ENCODE measurements around the gene PLEKHH1.
"Not testable (repeated sequence)": the region's sequence is repeated elsewhere in the genome, so short reads cannot be mapped to it uniquely, and the experiment has no call there.

The PLEKHH1 gene

DNA sequence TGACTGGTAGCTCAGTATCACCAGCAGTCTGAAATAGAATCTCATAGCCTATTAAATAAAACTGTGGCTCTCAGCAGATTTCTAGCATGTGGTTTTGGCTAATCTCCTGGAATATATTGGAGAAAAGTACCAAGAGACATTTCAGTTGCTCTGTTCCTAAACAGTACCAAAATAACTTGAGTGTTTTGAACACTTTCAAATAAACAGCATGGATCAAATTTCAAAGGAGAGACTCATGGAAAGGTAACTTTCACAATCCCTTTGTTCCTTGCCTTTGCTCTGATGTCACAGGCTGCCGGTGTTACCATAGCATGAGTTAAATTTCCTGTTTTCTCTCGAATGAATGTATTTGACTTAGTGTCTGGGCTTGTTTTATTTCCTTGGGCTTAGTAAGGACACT, 90.0 kb downstream of the PLEKHH1 start:
- Histone ChIP-seq H3K9me3 (ENCODE audit: low read length) (peaks cover 6% of the 10 kb centered on the region), H3K4me3 (ENCODE audit: low read length) (no peak overlapping the region), H3K36me3 (ENCODE audit: insufficient read depth, low read length) (no peaks in the 10 kb centered on the region), H2AFZ (ENCODE audit: low read depth, low read length) (no peak overlapping the region), H3K27me3 (ENCODE audit: insufficient read depth, low read length) (no peaks in the 10 kb centered on the region), H3K4me1 (ENCODE audit: insufficient read depth, low read length) (peaks cover 15% of the 10 kb centered on the region)

DNA sequence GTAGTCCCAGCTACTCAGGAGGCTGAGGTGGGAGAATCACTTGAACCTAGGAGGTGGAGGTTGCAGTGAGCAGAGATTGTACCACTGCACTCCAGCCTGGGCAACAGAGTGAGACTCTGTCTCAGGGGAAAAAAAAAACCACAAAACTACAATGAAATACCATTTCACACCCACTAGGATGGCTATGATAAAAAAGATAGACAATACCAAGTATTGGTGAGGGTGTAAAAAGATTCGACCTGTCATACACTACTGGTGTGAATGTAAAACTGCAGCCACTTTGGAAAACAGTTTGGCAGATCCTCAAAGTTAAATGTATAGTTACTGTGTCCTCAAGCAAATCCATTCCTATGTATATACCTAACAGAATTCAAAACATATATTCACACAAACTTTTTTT, 93.0 kb downstream of the PLEKHH1 start:
- H3K27me3 ChIP-seq (ENCODE audit: insufficient read depth, low read length); H3K9me3 ChIP-seq (ENCODE audit: low read length); H3K4me1 ChIP-seq (ENCODE audit: insufficient read depth, low read length); H3K36me3 ChIP-seq (ENCODE audit: insufficient read depth, low read length); H2AFZ ChIP-seq (ENCODE audit: low read depth, low read length); H3K4me3 ChIP-seq (ENCODE audit: low read length): not testable (repeated sequence)

DNA sequence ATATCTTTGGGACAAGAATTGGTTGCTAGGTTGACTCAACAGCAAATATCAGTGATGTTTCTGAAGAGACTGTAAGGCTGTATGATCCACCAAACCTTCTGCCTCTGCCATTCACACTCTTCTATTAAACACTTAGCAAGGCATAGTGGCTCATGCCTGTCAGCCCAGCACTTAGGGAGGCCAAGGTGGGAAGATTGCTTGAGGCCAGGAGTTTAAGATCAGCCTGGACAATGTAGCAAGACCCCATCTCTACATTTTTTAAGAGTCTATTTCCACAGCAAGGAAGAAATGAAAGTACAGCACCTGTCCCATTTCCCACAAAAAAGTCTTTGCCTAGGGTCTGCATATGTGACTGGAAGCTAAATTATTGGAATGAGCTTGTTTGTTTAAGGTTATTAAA, 94.4 kb downstream of the PLEKHH1 start:
- H3K36me3 ChIP-seq (ENCODE audit: insufficient read depth, low read length), result no peaks in the 10 kb centered on the region
- no peaks in the 10 kb centered on the region for H3K27me3 ChIP-seq (ENCODE audit: insufficient read depth, low read length)
- H3K4me3 ChIP-seq (ENCODE audit: low read length), result no peak overlapping the region
- H3K4me1 ChIP-seq (ENCODE audit: insufficient read depth, low read length), result peaks cover 3% of the 10 kb centered on the region
- peaks cover 6% of the 10 kb centered on the region for H3K9me3 ChIP-seq (ENCODE audit: low read length)
- no peak overlapping the region for H2AFZ ChIP-seq (ENCODE audit: low read depth, low read length)

DNA sequence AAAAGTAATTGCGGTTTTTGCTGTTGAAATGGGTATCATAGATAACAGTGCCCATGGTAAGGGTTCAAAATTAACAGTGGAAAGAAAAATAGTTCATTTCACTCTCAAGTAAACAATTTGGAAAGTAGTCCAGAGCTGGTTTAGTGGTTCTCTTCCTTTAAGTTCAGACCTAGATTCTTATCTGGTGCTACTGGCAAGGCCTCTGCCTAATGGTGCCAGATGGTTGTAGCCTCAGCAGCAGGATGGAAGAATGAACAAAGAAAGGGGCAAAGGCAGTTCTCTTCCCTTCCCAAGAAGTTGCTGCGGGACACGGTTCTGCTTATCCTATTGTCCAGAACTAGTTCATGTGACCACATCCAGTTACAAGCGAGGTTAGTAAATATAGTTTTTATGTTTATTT, 97.1 kb downstream of the PLEKHH1 start:
- H3K36me3 ChIP-seq (ENCODE audit: insufficient read depth, low read length), result no peaks in the 10 kb centered on the region
- no peak overlapping the region for H2AFZ ChIP-seq (ENCODE audit: low read depth, low read length)
- H3K4me1 ChIP-seq (ENCODE audit: insufficient read depth, low read length), result no peaks in the 10 kb centered on the region
- peaks cover 3% of the 10 kb centered on the region for H3K9me3 ChIP-seq (ENCODE audit: low read length)
- H3K4me3 ChIP-seq (ENCODE audit: low read length), result no peak overlapping the region
- no peaks in the 10 kb centered on the region for H3K27me3 ChIP-seq (ENCODE audit: insufficient read depth, low read length)

DNA sequence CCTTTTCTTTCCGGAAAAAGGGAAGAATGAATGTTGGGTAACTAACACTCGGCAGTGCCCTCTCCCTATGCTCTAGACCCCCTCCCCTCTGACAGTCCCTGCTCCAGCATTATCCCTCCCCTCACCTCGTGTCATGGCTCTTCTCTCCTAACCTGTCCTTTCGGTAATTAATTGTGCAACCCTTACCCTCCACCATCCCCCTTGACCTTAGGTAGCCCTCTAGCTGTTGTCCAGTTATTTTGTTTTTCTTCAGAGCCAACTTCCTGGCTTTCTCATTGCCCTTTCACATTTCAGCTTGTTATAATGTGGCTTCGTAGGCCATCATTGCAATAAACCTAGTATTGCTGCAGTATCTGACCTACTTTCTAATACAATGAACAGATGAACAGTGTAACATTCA, 97.8 kb downstream of the PLEKHH1 start:
- Histone ChIP-seq H3K4me1 (ENCODE audit: insufficient read depth, low read length) (no peaks in the 10 kb centered on the region), H2AFZ (ENCODE audit: low read depth, low read length) (no peak overlapping the region), H3K9me3 (ENCODE audit: low read length) (peaks cover 3% of the 10 kb centered on the region), H3K4me3 (ENCODE audit: low read length) (no peak overlapping the region), H3K27me3 (ENCODE audit: insufficient read depth, low read length) (no peaks in the 10 kb centered on the region), H3K36me3 (ENCODE audit: insufficient read depth, low read length) (no peaks in the 10 kb centered on the region)

- H3K36me3 ChIP-seq (ENCODE audit: insufficient read depth, low read length), result no peaks in the 10 kb centered on the region
- H3K27me3 ChIP-seq (ENCODE audit: insufficient read depth, low read length), result no peaks in the 10 kb centered on the region
- H3K4me3 ChIP-seq (ENCODE audit: low read length), result no peak overlapping the region
- H2AFZ ChIP-seq (ENCODE audit: low read depth, low read length), result no peak overlapping the region
- H3K9me3 ChIP-seq (ENCODE audit: low read length), result no peaks in the 10 kb centered on the region
- H3K4me1 ChIP-seq (ENCODE audit: insufficient read depth, low read length), result no peaks in the 10 kb centered on the region
These were observed 100.5 kb downstream of the PLEKHH1 start for GRCh38 chr14:67633451-67634147.

- Histone ChIP-seq H3K27me3 (ENCODE audit: insufficient read depth, low read length) (no peaks in the 10 kb centered on the region), H3K4me3 (ENCODE audit: low read length) (no peak overlapping the region), H3K4me1 (ENCODE audit: insufficient read depth, low read length) (no peaks in the 10 kb centered on the region), H3K36me3 (ENCODE audit: insufficient read depth, low read length) (no peaks in the 10 kb centered on the region), H3K9me3 (ENCODE audit: low read length) (no peaks in the 10 kb centered on the region), H2AFZ (ENCODE audit: low read depth, low read length) (no peak overlapping the region)
These were observed 103.3 kb downstream of the PLEKHH1 start for GRCh38 chr14:67636361-67636919.

DNA sequence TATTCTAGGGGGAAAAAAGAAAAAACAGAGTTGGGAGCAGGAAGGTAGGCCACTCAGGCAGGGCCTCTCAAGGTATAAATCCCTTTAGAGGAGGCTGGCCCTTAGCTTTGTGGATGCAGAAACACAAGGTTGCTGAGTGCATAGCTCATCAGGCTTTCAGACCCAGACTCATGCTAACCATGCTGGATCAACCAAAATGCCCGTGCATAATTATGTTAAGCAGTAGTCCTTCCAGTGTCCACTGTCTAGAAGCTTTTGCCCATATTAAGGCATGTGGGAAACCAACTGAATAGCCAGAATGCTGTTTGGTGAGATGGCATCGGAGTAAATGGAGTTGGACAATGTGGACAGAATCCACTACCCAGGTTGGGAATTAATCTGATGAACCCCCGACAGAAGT, 105.6 kb downstream of the PLEKHH1 start:
- H3K9me3 ChIP-seq (ENCODE audit: low read length), result no peaks in the 10 kb centered on the region
- H3K36me3 ChIP-seq (ENCODE audit: insufficient read depth, low read length), result no peaks in the 10 kb centered on the region
- no peak overlapping the region for H2AFZ ChIP-seq (ENCODE audit: low read depth, low read length)
- no peaks in the 10 kb centered on the region for H3K4me1 ChIP-seq (ENCODE audit: insufficient read depth, low read length)
- H3K27me3 ChIP-seq (ENCODE audit: insufficient read depth, low read length), result no peaks in the 10 kb centered on the region
- H3K4me3 ChIP-seq (ENCODE audit: low read length), result no peak overlapping the region
